ENCODE data around the gene MORN1. TPM values are rescaled to one million over a fixed set of nuclear protein-coding genes. Genes with fewer than 3 reads are reported as not detected.

Gene MORN1
- total and polyA plus RNA-seq, 2 of the 4 experiments (the other 2 are of a cell fraction) = 3.0 to 4.2 TPM

DNA sequence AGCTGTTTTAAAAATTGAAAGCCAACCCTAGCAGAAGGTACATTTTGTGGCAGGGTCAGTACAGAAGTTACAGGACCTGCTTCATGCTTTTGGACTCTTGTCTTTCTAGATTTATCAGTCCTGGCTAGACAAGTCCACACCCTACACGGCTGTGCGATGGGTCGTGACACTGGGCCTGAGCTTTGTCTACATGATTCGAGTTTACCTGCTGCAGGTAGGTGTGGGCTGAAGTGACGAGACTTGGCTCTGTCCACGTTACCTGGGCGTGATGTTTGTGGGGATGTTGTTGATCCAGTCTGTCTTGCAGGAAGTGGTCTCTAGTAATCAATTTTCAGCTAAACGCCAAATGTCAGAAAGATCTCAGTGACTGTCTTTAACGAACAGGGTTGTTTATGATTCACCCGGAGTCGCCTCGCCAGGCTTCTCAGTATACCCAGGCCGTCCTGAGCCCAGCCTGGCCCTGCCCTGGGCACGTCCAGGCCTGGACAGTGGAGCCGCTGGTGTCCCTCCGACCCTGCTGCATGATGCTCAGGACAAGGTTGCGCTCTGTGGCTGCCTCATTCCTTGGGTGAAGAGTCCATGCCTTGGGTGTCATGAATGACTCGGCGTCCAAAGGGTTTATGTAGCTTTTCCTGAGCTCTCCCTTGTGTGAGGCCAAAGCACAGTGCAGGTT is 5.8 kb upstream of the MORN1 start:
- CTCF ChIA-PET = no interaction called here
- TF ChIP-seq RFX5 (IDR thresholded peaks at IDR 0.05; ENCODE audit: low read depth, low read length) (no peak), MXI1 (IDR thresholded peaks at IDR 0.05; ENCODE audit: borderline replicate concordance, low read depth, low read length) (no peak), NFE2L2 (IDR thresholded peaks at IDR 0.05; ENCODE audit: low read depth, low read length) (no peak), FOS (IDR thresholded peaks at IDR 0.05; ENCODE audit: low read depth, low read length) (no peak)
- TF ChIP-seq, protein P1, sequence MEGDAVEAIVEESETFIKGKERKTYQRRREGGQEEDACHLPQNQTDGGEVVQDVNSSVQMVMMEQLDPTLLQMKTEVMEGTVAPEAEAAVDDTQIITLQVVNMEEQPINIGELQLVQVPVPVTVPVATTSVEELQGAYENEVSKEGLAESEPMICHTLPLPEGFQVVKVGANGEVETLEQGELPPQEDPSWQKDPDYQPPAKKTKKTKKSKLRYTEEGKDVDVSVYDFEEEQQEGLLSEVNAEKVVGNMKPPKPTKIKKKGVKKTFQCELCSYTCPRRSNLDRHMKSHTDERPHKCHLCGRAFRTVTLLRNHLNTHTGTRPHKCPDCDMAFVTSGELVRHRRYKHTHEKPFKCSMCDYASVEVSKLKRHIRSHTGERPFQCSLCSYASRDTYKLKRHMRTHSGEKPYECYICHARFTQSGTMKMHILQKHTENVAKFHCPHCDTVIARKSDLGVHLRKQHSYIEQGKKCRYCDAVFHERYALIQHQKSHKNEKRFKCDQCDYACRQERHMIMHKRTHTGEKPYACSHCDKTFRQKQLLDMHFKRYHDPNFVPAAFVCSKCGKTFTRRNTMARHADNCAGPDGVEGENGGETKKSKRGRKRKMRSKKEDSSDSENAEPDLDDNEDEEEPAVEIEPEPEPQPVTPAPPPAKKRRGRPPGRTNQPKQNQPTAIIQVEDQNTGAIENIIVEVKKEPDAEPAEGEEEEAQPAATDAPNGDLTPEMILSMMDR (conservative IDR thresholded peaks at IDR 0.05; ENCODE audit: low read depth, low read length) = no peak
- dilution Hi-C loops (cut with HindIII; ENCODE audit: low sequenced_read_pairs, unreplicated experiment) = no loop called here
- no peak overlapping the region for H3K23ac ChIP-seq (ENCODE audit: low read depth, low read length)
- H3K14ac ChIP-seq (replicated peaks; ENCODE audit: low read depth, low read length) = no peak overlapping the region
- H3K4me2 ChIP-seq (ENCODE audit: low read depth, low read length) = no peak overlapping the region
- no peak overlapping the region for H2BK20ac ChIP-seq (ENCODE audit: low read depth, low read length)
- peaks cover 75% of the 10 kb centered on the region for H4K20me1 ChIP-seq (ENCODE audit: insufficient read depth, low read length)
- no peak overlapping the region for H3K4me3 ChIP-seq (ENCODE audit: insufficient read depth, low read depth, low read length)
- peaks cover 5% of the 10 kb centered on the region for H3K4me1 ChIP-seq (ENCODE audit: control insufficient read depth, insufficient read depth, low read length)
- H3K36me3 ChIP-seq (ENCODE audit: control insufficient read depth, insufficient read depth, low read length) = peaks cover 75% of the 10 kb centered on the region
- no peak overlapping the region for H2BK5ac ChIP-seq (ENCODE audit: low read depth, low read length, poor library complexity, severe bottlenecking)
- no peak overlapping the region for H3K27ac ChIP-seq (ENCODE audit: insufficient read depth, low read length)
- H2AK5ac ChIP-seq (ENCODE audit: low read depth, low read length) = no peak overlapping the region
- peaks cover 5% of the 10 kb centered on the region for H3K9me1 ChIP-seq (ENCODE audit: insufficient read depth, low read length)
- intact Hi-C loops (cut with micrococcal nuclease) = no loop called here
- H2BK120ac ChIP-seq (ENCODE audit: low read depth, low read length) = no peak overlapping the region
- no peak overlapping the region for H3K18ac ChIP-seq (ENCODE audit: low read depth, low read length)
- no TSS peak for BruUV-seq (replicated peaks)
- H3K56ac ChIP-seq (ENCODE audit: extremely low read depth, insufficient read depth, low read length) = no peak overlapping the region
- no peak overlapping the region for H3K9ac ChIP-seq (ENCODE audit: low read depth, low read length)
- H2AK9ac ChIP-seq (replicated peaks; ENCODE audit: low read depth, low read length, poor library complexity) = no peak overlapping the region
- no peak overlapping the region for H2AFZ ChIP-seq (replicated peaks; ENCODE audit: low read length, poor library complexity)
- H4K5ac ChIP-seq (ENCODE audit: low read depth, low read length) = no peak overlapping the region
- WGBS, 2 experiments (ENCODE audit: extremely low coverage in 2 of 2, insufficient read length in 1 of 2) = 97% methylated on average over 16 of the region's 19 CpGs; no CpG with 5 or more reads in 1 of the 2 experiments
- no peak overlapping the region for H4K8ac ChIP-seq (ENCODE audit: low read depth in 2 of 2, low read length in 2 of 2)
- no peak for ATAC-seq (ENCODE audit: low read depth)
- H2BK15ac ChIP-seq (ENCODE audit: low read depth, low read length) = no peak overlapping the region
- no peak overlapping the region for H4K91ac ChIP-seq (ENCODE audit: insufficient read depth, low read depth, low read length)
- H3K79me1 ChIP-seq (ENCODE audit: low read depth in 1 of 2, low read length in 2 of 2) = peaks cover 30 to 84% of the 10 kb centered on the region in 2 experiments
- no peak for DNase-seq
- no peaks in the 10 kb centered on the region for H3K9me3 ChIP-seq (ENCODE audit: control insufficient read depth, insufficient read depth, low read length)
- no peak overlapping the region for H3K4ac ChIP-seq (ENCODE audit: low read depth, low read length)
- H3K27me3 ChIP-seq (ENCODE audit: control insufficient read depth, insufficient read depth, low read length) = no peaks in the 10 kb centered on the region
- POLR2A ChIA-PET (ENCODE audit: unreplicated experiment) = no interaction called here
- in situ Hi-C loops (cut with MboI; ENCODE audit: low sequenced_read_pairs) = no loop called here

All from IMR-90 (cell line).